Keratinocyte (primary cell): ENCODE data around the gene CCDC83. TPM values are rescaled to one million over a fixed set of nuclear protein-coding genes. Genes with fewer than 3 reads are reported as not detected.

Experiments
- DNase-seq: peaks from one replicate; pipeline ENCODE4 v3.0.0-alpha.2; 2011; ENCODE audit warnings: low read depth, missing footprints, low spot score
- FAIRE-seq: peaks from 2 replicates; lab custom pipeline; 2011; peaks lifted over from hg19 to GRCh38; lab: Jason Lieb, UNC
- H2AFZ ChIP-seq: 2 replicates; pipeline ENCODE4 v1.6.0; 2012; ENCODE audit warnings: low read length, control low read depth, inconsistent platforms; ENCODE audit not compliant: control insufficient read depth
- H3K27ac ChIP-seq: 2 replicates; pipeline ENCODE4 v1.5.1; 2011; ENCODE audit warnings: low read length; ENCODE audit not compliant: control insufficient read depth, insufficient read depth
- H3K27me3 ChIP-seq: 3 replicates; pipeline ENCODE4 v1.6.0; 2011; ENCODE audit warnings: low read length; ENCODE audit not compliant: control insufficient read depth, insufficient read depth; ENCODE audit errors: extremely low read depth
- H3K36me3 ChIP-seq, 2 experiments: 2 replicates in 1 of 2; 3 replicates in 1 of 2; pipeline ENCODE4 v1.5.1; 2011; ENCODE audit warnings: low read length in 2 of 2, mild to moderate bottlenecking in 1 of 2; ENCODE audit not compliant: control insufficient read depth in 2 of 2, insufficient read depth in 2 of 2; ENCODE audit errors: extremely low read depth in 1 of 2
- H3K4me1 ChIP-seq: 3 replicates; pipeline ENCODE4 v1.5.1; 2011; ENCODE audit warnings: low read length; ENCODE audit not compliant: control insufficient read depth, insufficient read depth; ENCODE audit errors: extremely low read depth
- H3K4me2 ChIP-seq: 3 replicates; pipeline ENCODE4 v1.6.0; 2011; ENCODE audit warnings: low read depth, low read length; ENCODE audit not compliant: control insufficient read depth, insufficient read depth; ENCODE audit errors: extremely low read depth
- H3K4me3 ChIP-seq, 3 experiments: fragments of 200-600 bp in 1 of 3; sonication (generic) in 1 of 3; 2 replicates in 2 of 3; 3 replicates in 1 of 3; pipeline ENCODE4 v1.5.1; 2011 to 2016; ENCODE audit warnings: low read length in 3 of 3, mild to moderate bottlenecking in 3 of 3, control low read depth in 2 of 3, inconsistent platforms in 1 of 3, low read depth in 1 of 3, mixed read lengths in 1 of 3, mixed run types in 1 of 3, moderate library complexity in 1 of 3; ENCODE audit not compliant: control insufficient read depth in 2 of 3, insufficient read depth in 2 of 3; ENCODE audit errors: extremely low read depth in 1 of 3
- H3K79me2 ChIP-seq: 2 replicates; pipeline ENCODE4 v1.6.0; 2012; ENCODE audit warnings: low read length; ENCODE audit not compliant: control insufficient read depth, insufficient read depth
- H3K9ac ChIP-seq: 3 replicates; pipeline ENCODE4 v1.6.0; 2011; ENCODE audit warnings: low read length; ENCODE audit not compliant: control insufficient read depth, insufficient read depth; ENCODE audit errors: extremely low read depth
- H3K9me1 ChIP-seq: 3 replicates; pipeline ENCODE4 v1.6.0; 2011; ENCODE audit warnings: low read length; ENCODE audit not compliant: control insufficient read depth, insufficient read depth; ENCODE audit errors: extremely low read depth
- H3K9me3 ChIP-seq: 2 replicates; pipeline ENCODE4 v1.5.1; 2012; ENCODE audit warnings: low read depth, low read length; ENCODE audit not compliant: control insufficient read depth
- H4K20me1 ChIP-seq: 3 replicates; pipeline ENCODE4 v1.6.0; 2011; ENCODE audit warnings: low read length; ENCODE audit not compliant: control insufficient read depth, insufficient read depth; ENCODE audit errors: extremely low read depth
- EZH2 ChIP-seq: IDR thresholded peaks from one replicate; pipeline ENCODE4 v1.6.1; 2012; ENCODE audit warnings: inconsistent platforms, mild to moderate bottlenecking, low read length, moderate library complexity
- dilution Hi-C: fragments of 300-500 bp; cut with MboI; formaldehyde crosslinking; loops from one replicate; pipeline ENCODE4 v1.7.0; 2020; ENCODE audit warnings: low sequenced_read_pairs; ENCODE audit not compliant: extremely low pct_ligation_motif_present
- polyA plus RNA-seq, 5 experiments: library from polyadenylated mRNA; depleted of rRNA in 3 of 5; stranded (reverse) in 3 of 5; stranded (forward) in 1 of 5; unstranded in 1 of 5; fragments of >200 nt; gene quantifications; 1 replicate in 1 of 5; 2 replicates in 3 of 5; 3 replicates in 1 of 5; pipeline versions ENCODE4 v1.2.1 to v1.2.3, GENCODE V29; 2011 to 2012; ENCODE audit warnings: missing spikeins in 2 of 5, low read depth in 1 of 5, low replicate concordance in 1 of 5
- TF ChIP-seq, protein P1 (sequence below), 3 experiments: IDR thresholded peaks in 1 of 3; conservative IDR thresholded peaks in 1 of 3; optimal IDR thresholded peaks in 1 of 3; 2 replicates in 2 of 3; 3 replicates in 1 of 3; pipeline versions ENCODE3 to v1.5.1; 2011; ENCODE audit warnings: low read length in 3 of 3, mild to moderate bottlenecking in 3 of 3, moderate library complexity in 2 of 3, control low read depth in 1 of 3, inconsistent platforms in 1 of 3; ENCODE audit not compliant: insufficient read depth in 2 of 3; ENCODE audit errors: extremely low read depth in 1 of 3

The CCDC83 gene
- polyA plus RNA-seq, 1 donor (not counting 4 experiments of a cell fraction or from before 2014, with no cell fraction given), result not detected

DNA sequence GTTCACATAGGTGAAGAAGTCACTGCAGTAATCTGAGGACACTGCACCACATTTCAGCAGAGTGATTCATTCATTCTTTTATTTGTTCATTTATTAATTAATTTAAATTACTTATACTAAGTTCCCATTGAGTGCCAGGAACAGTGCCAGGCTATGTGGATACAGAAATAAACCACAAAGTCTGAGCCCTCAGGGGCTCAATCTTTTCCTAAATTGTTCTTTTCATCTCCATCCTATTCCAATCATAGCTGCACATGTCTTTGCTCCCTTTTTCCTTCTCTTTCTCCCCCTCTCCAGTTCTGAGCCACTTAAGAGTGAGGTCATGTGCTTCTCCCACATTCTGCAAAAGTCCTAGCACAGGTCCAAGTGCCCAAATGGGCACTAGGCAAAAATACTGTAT lies 49.2 kb upstream of the CCDC83 start:
- H2AFZ ChIP-seq, result no peak overlapping the region
- no peaks in the 10 kb centered on the region for H3K9me1 ChIP-seq
- DNase-seq (no peak), FAIRE-seq (no peak)
- H3K27me3 ChIP-seq, result no peaks in the 10 kb centered on the region
- H3K27ac ChIP-seq, result no peak overlapping the region
- dilution Hi-C loops, result no loop called here
- TF ChIP-seq EZH2, result no peak
- TF ChIP-seq, protein P1, sequence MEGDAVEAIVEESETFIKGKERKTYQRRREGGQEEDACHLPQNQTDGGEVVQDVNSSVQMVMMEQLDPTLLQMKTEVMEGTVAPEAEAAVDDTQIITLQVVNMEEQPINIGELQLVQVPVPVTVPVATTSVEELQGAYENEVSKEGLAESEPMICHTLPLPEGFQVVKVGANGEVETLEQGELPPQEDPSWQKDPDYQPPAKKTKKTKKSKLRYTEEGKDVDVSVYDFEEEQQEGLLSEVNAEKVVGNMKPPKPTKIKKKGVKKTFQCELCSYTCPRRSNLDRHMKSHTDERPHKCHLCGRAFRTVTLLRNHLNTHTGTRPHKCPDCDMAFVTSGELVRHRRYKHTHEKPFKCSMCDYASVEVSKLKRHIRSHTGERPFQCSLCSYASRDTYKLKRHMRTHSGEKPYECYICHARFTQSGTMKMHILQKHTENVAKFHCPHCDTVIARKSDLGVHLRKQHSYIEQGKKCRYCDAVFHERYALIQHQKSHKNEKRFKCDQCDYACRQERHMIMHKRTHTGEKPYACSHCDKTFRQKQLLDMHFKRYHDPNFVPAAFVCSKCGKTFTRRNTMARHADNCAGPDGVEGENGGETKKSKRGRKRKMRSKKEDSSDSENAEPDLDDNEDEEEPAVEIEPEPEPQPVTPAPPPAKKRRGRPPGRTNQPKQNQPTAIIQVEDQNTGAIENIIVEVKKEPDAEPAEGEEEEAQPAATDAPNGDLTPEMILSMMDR (optimal IDR thresholded peaks at IDR 0.05 in 1 of 3, IDR thresholded peaks at IDR 0.05 in 1 of 3, conservative IDR thresholded peaks at IDR 0.05 in 1 of 3; ENCODE audit: extremely low read depth in 1 of 3, insufficient read depth in 2 of 3, low read length in 3 of 3), result no peak
- no peak overlapping the region for H3K4me3 ChIP-seq
- no peak overlapping the region for H3K4me2 ChIP-seq
- H3K36me3 ChIP-seq, result no peaks in the 10 kb centered on the region
- no peaks in the 10 kb centered on the region for H4K20me1 ChIP-seq
- H3K79me2 ChIP-seq, result no peaks in the 10 kb centered on the region
- no peak overlapping the region for H3K9ac ChIP-seq
- no peaks in the 10 kb centered on the region for H3K9me3 ChIP-seq
- peaks cover 21% of the 10 kb centered on the region for H3K4me1 ChIP-seq

GRCh38 chr11:85806876-85807275 lies 48.3 kb upstream of the CCDC83 start:
- dilution Hi-C loops, result no loop called here
- no peak for DNase-seq
- H3K27me3 ChIP-seq, result no peaks in the 10 kb centered on the region
- H3K36me3 ChIP-seq, result no peaks in the 10 kb centered on the region
- H4K20me1 ChIP-seq, result no peaks in the 10 kb centered on the region
- no peak overlapping the region for H3K9ac ChIP-seq
- FAIRE-seq, result peak; percentile 90
- no peak for TF ChIP-seq EZH2
- TF ChIP-seq, protein P1 (optimal IDR thresholded peaks at IDR 0.05 in 1 of 3, IDR thresholded peaks at IDR 0.05 in 1 of 3, conservative IDR thresholded peaks at IDR 0.05 in 1 of 3; ENCODE audit: extremely low read depth in 1 of 3, insufficient read depth in 2 of 3, low read length in 3 of 3), result no peak
- H2AFZ ChIP-seq, result peak overlapping the region; percentile 11
- H3K9me3 ChIP-seq, result no peaks in the 10 kb centered on the region
- no peak overlapping the region for H3K27ac ChIP-seq
- no peaks in the 10 kb centered on the region for H3K9me1 ChIP-seq
- no peaks in the 10 kb centered on the region for H3K79me2 ChIP-seq
- H3K4me1 ChIP-seq, result peaks cover 24% of the 10 kb centered on the region
- H3K4me2 ChIP-seq, result peak overlapping the region; percentile 67
- H3K4me3 ChIP-seq, result no peak overlapping the region
